ENCODE measurements around the gene LEFTY2. TPM values are rescaled to one million over a fixed set of nuclear protein-coding genes. Genes with fewer than 3 reads are reported as not detected.

Gene LEFTY2
- total and polyA plus RNA-seq, 9 of the 15 experiments (the other 6 are each of a cell fraction or from before 2014, with no cell fraction given) = 0.04 to 0.14 TPM; not detected in 7

DNA sequence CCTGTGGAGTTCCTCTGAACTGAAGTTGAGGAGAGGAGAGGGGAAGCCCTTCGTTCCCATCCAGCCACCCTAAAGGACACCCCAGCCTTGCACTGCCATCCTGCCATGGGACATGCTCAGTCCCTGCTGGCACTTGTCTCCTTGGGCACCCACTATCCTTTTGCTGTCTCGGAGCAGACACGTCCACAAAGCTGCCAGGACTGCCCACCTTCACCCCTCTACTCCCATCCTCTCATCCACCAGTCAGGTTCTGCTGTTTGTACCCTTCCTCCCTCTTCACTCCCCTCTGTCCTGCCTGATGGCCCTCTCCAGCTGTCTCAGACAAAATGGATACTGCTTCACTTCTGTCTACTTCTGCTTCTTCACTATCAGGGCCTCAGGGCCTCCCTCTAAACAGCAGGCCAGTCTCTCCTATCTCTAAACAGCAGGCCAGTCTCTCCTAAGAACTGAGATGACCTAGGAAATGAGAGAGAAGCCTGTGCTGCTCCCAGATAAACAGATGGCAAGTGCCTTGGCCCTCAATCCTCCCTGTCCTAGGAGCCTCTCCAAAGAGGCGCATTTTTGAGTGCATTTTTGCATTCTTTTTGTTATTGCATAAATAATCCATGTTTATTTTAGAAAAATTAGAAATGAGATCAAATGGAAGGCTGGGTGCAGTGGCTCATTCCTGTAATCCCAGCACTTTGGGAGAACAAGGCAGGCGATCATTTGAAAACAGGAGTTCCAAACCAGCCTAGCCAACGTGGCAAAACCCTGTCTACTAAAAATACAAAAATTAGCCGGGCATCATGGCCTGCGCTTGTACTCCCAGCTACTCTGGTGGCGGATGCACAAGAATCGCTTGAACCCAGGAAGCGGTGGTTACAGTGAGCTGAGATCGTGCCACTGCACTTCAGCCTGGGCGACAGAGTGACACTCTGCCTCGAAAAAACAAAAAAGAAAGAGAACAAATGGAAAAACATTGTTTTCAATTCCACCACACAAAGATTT, 12.5 kb downstream of the LEFTY2 start (continued):
- TF ChIP-seq, protein P1, sequence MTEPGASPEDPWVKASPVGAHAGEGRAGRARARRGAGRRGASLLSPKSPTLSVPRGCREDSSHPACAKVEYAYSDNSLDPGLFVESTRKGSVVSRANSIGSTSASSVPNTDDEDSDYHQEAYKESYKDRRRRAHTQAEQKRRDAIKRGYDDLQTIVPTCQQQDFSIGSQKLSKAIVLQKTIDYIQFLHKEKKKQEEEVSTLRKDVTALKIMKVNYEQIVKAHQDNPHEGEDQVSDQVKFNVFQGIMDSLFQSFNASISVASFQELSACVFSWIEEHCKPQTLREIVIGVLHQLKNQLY (CRISPR knock-in tag; conservative IDR thresholded peaks at IDR 0.05) = no peak
- peak; percentile 72 for TF ChIP-seq MIER1 (IDR thresholded peaks at IDR 0.05; ENCODE audit: low read depth)
- TF ChIP-seq PHF20 (IDR thresholded peaks at IDR 0.05; ENCODE audit: partially characterized antibody) = no peak
- no peak for TF ChIP-seq ZFP30 (CRISPR knock-in tag; IDR thresholded peaks at IDR 0.05; ENCODE audit: borderline replicate concordance)
- TF ChIP-seq PYGO2 (tag; IDR thresholded peaks at IDR 0.05) = peak; percentile 84
- TF ChIP-seq, protein P2, sequence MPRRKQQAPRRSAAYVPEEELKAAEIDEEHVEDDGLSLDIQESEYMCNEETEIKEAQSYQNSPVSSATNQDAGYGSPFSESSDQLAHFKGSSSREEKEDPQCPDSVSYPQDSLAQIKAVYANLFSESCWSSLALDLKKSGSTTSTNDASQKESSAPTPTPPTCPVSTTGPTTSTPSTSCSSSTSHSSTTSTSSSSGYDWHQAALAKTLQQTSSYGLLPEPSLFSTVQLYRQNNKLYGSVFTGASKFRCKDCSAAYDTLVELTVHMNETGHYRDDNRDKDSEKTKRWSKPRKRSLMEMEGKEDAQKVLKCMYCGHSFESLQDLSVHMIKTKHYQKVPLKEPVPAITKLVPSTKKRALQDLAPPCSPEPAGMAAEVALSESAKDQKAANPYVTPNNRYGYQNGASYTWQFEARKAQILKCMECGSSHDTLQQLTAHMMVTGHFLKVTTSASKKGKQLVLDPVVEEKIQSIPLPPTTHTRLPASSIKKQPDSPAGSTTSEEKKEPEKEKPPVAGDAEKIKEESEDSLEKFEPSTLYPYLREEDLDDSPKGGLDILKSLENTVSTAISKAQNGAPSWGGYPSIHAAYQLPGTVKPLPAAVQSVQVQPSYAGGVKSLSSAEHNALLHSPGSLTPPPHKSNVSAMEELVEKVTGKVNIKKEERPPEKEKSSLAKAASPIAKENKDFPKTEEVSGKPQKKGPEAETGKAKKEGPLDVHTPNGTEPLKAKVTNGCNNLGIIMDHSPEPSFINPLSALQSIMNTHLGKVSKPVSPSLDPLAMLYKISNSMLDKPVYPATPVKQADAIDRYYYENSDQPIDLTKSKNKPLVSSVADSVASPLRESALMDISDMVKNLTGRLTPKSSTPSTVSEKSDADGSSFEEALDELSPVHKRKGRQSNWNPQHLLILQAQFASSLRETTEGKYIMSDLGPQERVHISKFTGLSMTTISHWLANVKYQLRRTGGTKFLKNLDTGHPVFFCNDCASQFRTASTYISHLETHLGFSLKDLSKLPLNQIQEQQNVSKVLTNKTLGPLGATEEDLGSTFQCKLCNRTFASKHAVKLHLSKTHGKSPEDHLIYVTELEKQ (CRISPR knock-in tag; IDR thresholded peaks at IDR 0.05) = no peak; the same call in 1 of the 2 replicates
- peak; percentile 40; the same call in 1 of the 2 replicates for TF ChIP-seq ESRRB (CRISPR knock-in tag; IDR thresholded peaks at IDR 0.05; ENCODE audit: borderline replicate concordance)
- TF ChIP-seq TAF7 (tag; IDR thresholded peaks at IDR 0.05) = peak; percentile 93
- peak; percentile 97 for TF ChIP-seq ZNF584 (CRISPR knock-in tag; IDR thresholded peaks at IDR 0.05; ENCODE audit: low read depth)
- no peak; the same call in none of the 2 replicates for TF ChIP-seq DIDO1 (tag; IDR thresholded peaks at IDR 0.05; ENCODE audit: low read depth)
- peak; percentile 88 for TF ChIP-seq MYNN (IDR thresholded peaks at IDR 0.05)
- no peak for TF ChIP-seq MYNN (CRISPR knock-in tag; IDR thresholded peaks at IDR 0.05)
- TF ChIP-seq ETV5 (CRISPR knock-in tag; IDR thresholded peaks at IDR 0.05; ENCODE audit: low read depth) = peak; percentile 85
- TF ChIP-seq KLF13 (tag; IDR thresholded peaks at IDR 0.05; ENCODE audit: borderline replicate concordance, low read depth) = peak; percentile 35; the same call in 1 of the 2 replicates
- peak; percentile 85 for TF ChIP-seq POLR2A (conservative IDR thresholded peaks at IDR 0.05)
- TF ChIP-seq SMARCA4 (IDR thresholded peaks at IDR 0.05) = peak; percentile 100
- peak; percentile 94 for TF ChIP-seq SMAD3 (CRISPR knock-in tag; conservative IDR thresholded peaks at IDR 0.05)
- peak; percentile 51 for TF ChIP-seq MAFK (IDR thresholded peaks at IDR 0.05; ENCODE audit: low read length)
- TF ChIP-seq COPS2 (conservative IDR thresholded peaks at IDR 0.05) = no peak
- TF ChIP-seq ETV1 (tag; conservative IDR thresholded peaks at IDR 0.05; ENCODE audit: low read depth) = peak; percentile 85
- peak; percentile 94 for TF ChIP-seq ZBED1 (IDR thresholded peaks at IDR 0.05)
- no peak for TF ChIP-seq POLR3A (IDR thresholded peaks at IDR 0.05; ENCODE audit: borderline replicate concordance, extremely low read depth, insufficient read depth, insufficient read length)
- TF ChIP-seq, protein P3, sequence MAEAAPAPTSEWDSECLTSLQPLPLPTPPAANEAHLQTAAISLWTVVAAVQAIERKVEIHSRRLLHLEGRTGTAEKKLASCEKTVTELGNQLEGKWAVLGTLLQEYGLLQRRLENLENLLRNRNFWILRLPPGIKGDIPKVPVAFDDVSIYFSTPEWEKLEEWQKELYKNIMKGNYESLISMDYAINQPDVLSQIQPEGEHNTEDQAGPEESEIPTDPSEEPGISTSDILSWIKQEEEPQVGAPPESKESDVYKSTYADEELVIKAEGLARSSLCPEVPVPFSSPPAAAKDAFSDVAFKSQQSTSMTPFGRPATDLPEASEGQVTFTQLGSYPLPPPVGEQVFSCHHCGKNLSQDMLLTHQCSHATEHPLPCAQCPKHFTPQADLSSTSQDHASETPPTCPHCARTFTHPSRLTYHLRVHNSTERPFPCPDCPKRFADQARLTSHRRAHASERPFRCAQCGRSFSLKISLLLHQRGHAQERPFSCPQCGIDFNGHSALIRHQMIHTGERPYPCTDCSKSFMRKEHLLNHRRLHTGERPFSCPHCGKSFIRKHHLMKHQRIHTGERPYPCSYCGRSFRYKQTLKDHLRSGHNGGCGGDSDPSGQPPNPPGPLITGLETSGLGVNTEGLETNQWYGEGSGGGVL (CRISPR knock-in tag; IDR thresholded peaks at IDR 0.05) = no peak
